22Rv1 (cell line): ENCODE measurements around the gene DNAJC16.

ENCODE experiments used
- H3K27ac ChIP-seq: fragments of 450-650 bp; 2 replicates; pipeline ENCODE4 v1.5.1; 2017
- CTCF ChIP-seq: fragments of 450-650 bp; IDR thresholded peaks from 2 replicates; pipeline ENCODE4 v1.5.1; 2017; ENCODE audit warnings: mild to moderate bottlenecking
- ZFX ChIP-seq: fragments of 450-650 bp; IDR thresholded peaks from 2 replicates; pipeline ENCODE4 v1.6.1; 2017; ENCODE audit warnings: antibody characterized with exemption, borderline replicate concordance

Gene DNAJC16

GRCh38 chr1:15616373-15617172 is 89.9 kb downstream of the DNAJC16 start:
- H3K27ac ChIP-seq = peak overlapping the region; percentile 94
- TF ChIP-seq ZFX (no peak), CTCF (no peak)

GRCh38 chr1:15617173-15618076 is 90.8 kb downstream of the DNAJC16 start, which contains the start of gene DDI2:
TSS of gene DDI2 (plus strand) at chr1:15617458. CDS start at chr1:15617671, 213 bp downstream.
- peak within 1 kb of the TSS; percentile 94 for H3K27ac ChIP-seq
- TF ChIP-seq CTCF (no peak), ZFX (no peak)

- no peak for TF ChIP-seq CTCF
- no peak for TF ChIP-seq ZFX
- peak overlapping the region; percentile 94 for H3K27ac ChIP-seq
Measured at GRCh38 chr1:15618077-15618654, 91.5 kb downstream of the DNAJC16 start.

GRCh38 chr1:15618655-15619525 is 92.2 kb downstream of the DNAJC16 start:
- TF ChIP-seq CTCF (no peak), ZFX (no peak)
- peak overlapping the region; percentile 94 for H3K27ac ChIP-seq

GRCh38 chr1:15620155-15620545 is 93.5 kb downstream of the DNAJC16 start:
- TF ChIP-seq ZFX (no peak), CTCF (no peak)
- H3K27ac ChIP-seq = peak overlapping the region; percentile 7

- no peak overlapping the region for H3K27ac ChIP-seq
Measured at GRCh38 chr1:15620902-15621682, 94.4 kb downstream of the DNAJC16 start.

More at GRCh38 chr1:15620902-15621682, 94.4 kb downstream of the DNAJC16 start:
- no peak for TF ChIP-seq CTCF
- TF ChIP-seq ZFX = no peak
